ENCODE results near the gene PRR20G. TPM values are rescaled to one million over a fixed set of nuclear protein-coding genes. Genes with fewer than 3 reads are reported as not detected.

PRR20G gene
- total and polyA plus RNA-seq, 2 of the 4 experiments (the other 2 are of a cell fraction) = not detected

GRCh38 chr3:127330385-127330784 lies 42.5 kb upstream of the PRR20G start:
- Histone ChIP-seq H4K5ac (ENCODE audit: low read depth, low read length) (no peak overlapping the region), H2BK15ac (ENCODE audit: low read depth, low read length) (no peak overlapping the region), H3K9me3 (ENCODE audit: control insufficient read depth, insufficient read depth, low read length) (no peaks in the 10 kb centered on the region), H3K4me1 (ENCODE audit: control insufficient read depth, insufficient read depth, low read length) (no peaks in the 10 kb centered on the region), H3K36me3 (ENCODE audit: control insufficient read depth, insufficient read depth, low read length) (no peaks in the 10 kb centered on the region), H4K91ac (ENCODE audit: insufficient read depth, low read depth, low read length) (no peak overlapping the region), H3K9ac (ENCODE audit: low read depth, low read length) (no peak overlapping the region), H3K79me1 (ENCODE audit: low read depth in 1 of 2, low read length in 2 of 2) (no peaks in the 10 kb centered on the region), H2AK5ac (ENCODE audit: low read depth, low read length) (no peak overlapping the region), H2BK5ac (ENCODE audit: low read depth, low read length, poor library complexity, severe bottlenecking) (no peak overlapping the region), H4K8ac (ENCODE audit: low read depth in 2 of 2, low read length in 2 of 2) (no peak overlapping the region), H4K20me1 (ENCODE audit: insufficient read depth, low read length) (no peaks in the 10 kb centered on the region), H3K18ac (ENCODE audit: low read depth, low read length) (no peak overlapping the region), H3K14ac (replicated peaks; ENCODE audit: low read depth, low read length) (no peak overlapping the region), H2BK20ac (ENCODE audit: low read depth, low read length) (no peak overlapping the region), H3K4me3 (ENCODE audit: insufficient read depth, low read depth, low read length) (no peak overlapping the region), H2AFZ (replicated peaks; ENCODE audit: low read length, poor library complexity) (no peak overlapping the region), H3K27ac (ENCODE audit: insufficient read depth, low read length) (no peak overlapping the region), H3K23ac (ENCODE audit: low read depth, low read length) (no peak overlapping the region), H2AK9ac (replicated peaks; ENCODE audit: low read depth, low read length, poor library complexity) (no peak overlapping the region), H3K4me2 (ENCODE audit: low read depth, low read length) (no peak overlapping the region), H3K27me3 (ENCODE audit: control insufficient read depth, insufficient read depth, low read length) (no peaks in the 10 kb centered on the region), H3K56ac (ENCODE audit: extremely low read depth, insufficient read depth, low read length) (no peak overlapping the region), H3K4ac (ENCODE audit: low read depth, low read length) (no peak overlapping the region), H2BK120ac (ENCODE audit: low read depth, low read length) (no peak overlapping the region), H3K9me1 (ENCODE audit: insufficient read depth, low read length) (no peaks in the 10 kb centered on the region)
- ChIA-PET CTCF (no interaction called here), POLR2A (ENCODE audit: unreplicated experiment) (no interaction called here)
- DNase-seq (no peak), ATAC-seq (ENCODE audit: low read depth) (no peak)
- in situ Hi-C loops (cut with MboI; ENCODE audit: low sequenced_read_pairs) (no loop called here), intact Hi-C loops (cut with micrococcal nuclease) (no loop called here), dilution Hi-C loops (cut with HindIII; ENCODE audit: low sequenced_read_pairs, unreplicated experiment) (no loop called here)
- no TSS peak for BruUV-seq (replicated peaks)
- no CpG with 5 or more reads among the region's 2 CpGs for WGBS, 2 experiments (ENCODE audit: extremely low coverage in 2 of 2, insufficient read length in 1 of 2)
- TF ChIP-seq SMC3 (IDR thresholded peaks at IDR 0.05; ENCODE audit: low read depth, low read length) (no peak), RFX5 (IDR thresholded peaks at IDR 0.05; ENCODE audit: low read depth, low read length) (no peak), RCOR1 (IDR thresholded peaks at IDR 0.05; ENCODE audit: insufficient replicate concordance, low read length) (no peak), NFE2L2 (IDR thresholded peaks at IDR 0.05; ENCODE audit: low read depth, low read length) (no peak), ELK1 (IDR thresholded peaks at IDR 0.05; ENCODE audit: borderline replicate concordance, low read depth, low read length) (no peak), MAZ (IDR thresholded peaks at IDR 0.05; ENCODE audit: borderline replicate concordance, low read depth, low read length) (no peak), CEBPB (IDR thresholded peaks at IDR 0.05; ENCODE audit: low read depth, low read length) (no peak), RAD21 (IDR thresholded peaks at IDR 0.05; ENCODE audit: low read length) (no peak), FOS (IDR thresholded peaks at IDR 0.05; ENCODE audit: low read depth, low read length) (no peak), CHD1 (IDR thresholded peaks at IDR 0.05; ENCODE audit: low read depth, low read length) (no peak), CTCF (conservative IDR thresholded peaks at IDR 0.05; ENCODE audit: low read depth, low read length) (no peak), BHLHE40 (IDR thresholded peaks at IDR 0.05; ENCODE audit: low read depth, low read length) (no peak), POLR2A (IDR thresholded peaks at IDR 0.05; ENCODE audit: low read depth, low read length) (no peak), MAFK (IDR thresholded peaks at IDR 0.05; ENCODE audit: low read depth, low read length) (no peak), MXI1 (IDR thresholded peaks at IDR 0.05; ENCODE audit: borderline replicate concordance, low read depth, low read length) (no peak)
- TF ChIP-seq, protein P1, sequence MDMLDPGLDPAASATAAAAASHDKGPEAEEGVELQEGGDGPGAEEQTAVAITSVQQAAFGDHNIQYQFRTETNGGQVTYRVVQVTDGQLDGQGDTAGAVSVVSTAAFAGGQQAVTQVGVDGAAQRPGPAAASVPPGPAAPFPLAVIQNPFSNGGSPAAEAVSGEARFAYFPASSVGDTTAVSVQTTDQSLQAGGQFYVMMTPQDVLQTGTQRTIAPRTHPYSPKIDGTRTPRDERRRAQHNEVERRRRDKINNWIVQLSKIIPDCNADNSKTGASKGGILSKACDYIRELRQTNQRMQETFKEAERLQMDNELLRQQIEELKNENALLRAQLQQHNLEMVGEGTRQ (IDR thresholded peaks at IDR 0.05; ENCODE audit: low read depth, low read length) = no peak

Measured in IMR-90 (cell line).